HepG2 (cell line): ENCODE results near the gene MDM4. TPM values are rescaled to one million over a fixed set of nuclear protein-coding genes. Genes with fewer than 3 reads are reported as not detected.

Source experiments
- ARNTL ChIP-seq: sonication (generic); formaldehyde crosslinking; IDR thresholded peaks from 2 replicates; pipeline ENCODE4 v1.4.0; 2020; ENCODE audit warnings: mild to moderate bottlenecking, missing genetic modification reagents
- CBX2 ChIP-seq, 2 experiments: fragments of 200-600 bp in 1 of 2; sonication (generic); formaldehyde crosslinking in 1 of 2; IDR thresholded peaks; 2 replicates each; pipeline versions ENCODE4 v1.7.0 to v1.8.1; 2018 to 2022; ENCODE audit warnings: low read depth in 2 of 2, low read length in 1 of 2, mild to moderate bottlenecking in 1 of 2, missing genetic modification reagents in 1 of 2
- CC2D1A ChIP-seq: sonication (generic); formaldehyde crosslinking; IDR thresholded peaks from 2 replicates; pipeline ENCODE4 v1.8.1; 2023; ENCODE audit warnings: mild to moderate bottlenecking, missing genetic modification reagents
- CHD4 ChIP-seq: fragments of 200-600 bp; sonication (generic); IDR thresholded peaks from 2 replicates; pipeline ENCODE4 v1.7.0; 2017; ENCODE audit warnings: mild to moderate bottlenecking, low read length, borderline replicate concordance
- ERF ChIP-seq: IDR thresholded peaks from 2 replicates; pipeline ENCODE4 v1.6.1; 2018; ENCODE audit warnings: missing biosample characterization, missing genetic modification reagents
- GATAD2A ChIP-seq: IDR thresholded peaks from 2 replicates; pipeline ENCODE4 v1.6.1; 2016
- HNF1A ChIP-seq, 2 experiments: sonication (generic) in 1 of 2; formaldehyde crosslinking in 1 of 2; IDR thresholded peaks; 2 replicates each; pipeline versions ENCODE4 v1.4.0 to v1.6.1; 2016 to 2020; ENCODE audit warnings: borderline replicate concordance in 1 of 2, low read depth in 1 of 2, mild to moderate bottlenecking in 1 of 2, missing genetic modification reagents in 1 of 2
- HNF4G ChIP-seq, 2 experiments: sonication (generic) in 1 of 2; formaldehyde crosslinking in 1 of 2; IDR thresholded peaks; 2 replicates each; pipeline versions ENCODE4 v1.4.0 to v1.6.1; 2011 to 2020; ENCODE audit warnings: borderline replicate concordance in 2 of 2, low read depth in 2 of 2, mild to moderate bottlenecking in 2 of 2, low read length in 1 of 2, missing genetic modification reagents in 1 of 2, moderate library complexity in 1 of 2
- RBM22 ChIP-seq: fragments of 200-400 bp; formaldehyde crosslinking; optimal IDR thresholded peaks from 2 replicates; pipeline ENCODE3; 2017; ENCODE audit warnings: mild to moderate bottlenecking, low read length, moderate library complexity
- REPIN1 ChIP-seq: sonication (generic); formaldehyde crosslinking; IDR thresholded peaks from 2 replicates; pipeline ENCODE4 v1.8.0; 2022; ENCODE audit warnings: missing genetic modification reagents, low read depth, mild to moderate bottlenecking, borderline replicate concordance
- SATB2 ChIP-seq: sonication (generic); formaldehyde crosslinking; IDR thresholded peaks from 2 replicates; pipeline ENCODE4 v1.5.0; 2020; ENCODE audit warnings: missing genetic modification reagents
- THAP11 ChIP-seq: IDR thresholded peaks from 2 replicates; pipeline ENCODE4 v1.6.1; 2016; ENCODE audit warnings: missing biosample characterization, missing genetic modification reagents
- TMF1 ChIP-seq: sonication (generic); formaldehyde crosslinking; IDR thresholded peaks from 2 replicates; pipeline ENCODE4 v1.8.1; 2022; ENCODE audit warnings: low read depth, missing genetic modification reagents
- ZNF205 ChIP-seq: IDR thresholded peaks from 2 replicates; pipeline ENCODE4 v1.6.1; 2018; ENCODE audit warnings: missing biosample characterization, missing genetic modification reagents
- ZNF407 ChIP-seq: sonication (generic); formaldehyde crosslinking; IDR thresholded peaks from one replicate; pipeline ENCODE4 v1.5.1; 2020; ENCODE audit warnings: mild to moderate bottlenecking, missing genetic modification reagents; ENCODE audit errors: not compliant biosample characterization
- ZNF496 ChIP-seq: sonication (generic); formaldehyde crosslinking; IDR thresholded peaks from 2 replicates; pipeline ENCODE4 v1.8.1; 2023; ENCODE audit warnings: mild to moderate bottlenecking, moderate library complexity, missing genetic modification reagents; ENCODE audit not compliant: insufficient replicate concordance
- ZNF652 ChIP-seq: IDR thresholded peaks from 2 replicates; pipeline ENCODE4 v1.6.1; 2016; ENCODE audit warnings: low read depth, borderline replicate concordance
- ZSCAN12 ChIP-seq: sonication (generic); formaldehyde crosslinking; IDR thresholded peaks from 2 replicates; pipeline ENCODE4 v1.9.0; 2021; ENCODE audit warnings: mild to moderate bottlenecking, missing genetic modification reagents
- polyA plus RNA-seq, 8 experiments: library from polyadenylated mRNA; depleted of rRNA in 3 of 8; stranded (reverse) in 7 of 8; unstranded in 1 of 8; fragments of >200 nt; fragmentation: Illumina TruSeq in 4 of 8; extraction: Trizol in 4 of 8; gene quantifications; 2 replicates each; pipeline versions ENCODE4 v1.2.1 to v1.2.3, GENCODE V29; 2011 to 2016; ENCODE audit warnings: low read depth in 4 of 8, missing spikeins in 1 of 8, mixed read lengths in 1 of 8; ENCODE audit not compliant: insufficient read depth in 1 of 8
- total RNA-seq, 5 experiments: library from RNA; depleted of rRNA; stranded (reverse); fragments of >200 nt; fragmentation: Illumina TruSeq; extraction: Trizol; gene quantifications; 2 replicates each; pipeline ENCODE4 v1.2.3, GENCODE V29; 2016; ENCODE audit warnings: low read depth in 1 of 5

Gene MDM4
- total and polyA plus RNA-seq, 2 of the 13 experiments (the other 11 are each of a cell fraction or from before 2014, with no cell fraction given): 14.9 to 19.0 TPM

- TF ChIP-seq ZSCAN12 (CRISPR knock-in tag) (no peak), RBM22 (no peak), ARNTL (CRISPR knock-in tag) (0 out of 2 replicates have a peak, but pooled peaks have one; percentile 34), SATB2 (no peak), HNF1A (IDR thresholded peaks at IDR 0.05; ENCODE audit: low read depth) (no peak), HNF1A (CRISPR knock-in tag; IDR thresholded peaks at IDR 0.05; ENCODE audit: borderline replicate concordance) (no peak), HNF4G (IDR thresholded peaks at IDR 0.05; ENCODE audit: borderline replicate concordance, low read depth, low read length) (peak; percentile 7; the same call in 1 of the 2 replicates), HNF4G (CRISPR knock-in tag; IDR thresholded peaks at IDR 0.05; ENCODE audit: borderline replicate concordance, low read depth) (no peak), ZNF205 (CRISPR knock-in tag) (no peak), ZNF407 (CRISPR knock-in tag) (no peak), CBX2 (IDR thresholded peaks at IDR 0.05; ENCODE audit: low read depth, low read length) (no peak), CBX2 (CRISPR knock-in tag; IDR thresholded peaks at IDR 0.05; ENCODE audit: low read depth) (no peak), TMF1 (CRISPR knock-in tag) (no peak), CC2D1A (CRISPR knock-in tag) (no peak), GATAD2A (CRISPR knock-in tag) (no peak), REPIN1 (CRISPR knock-in tag) (no peak), CHD4 (no peak), ERF (CRISPR knock-in tag) (0 out of 2 replicates have a peak, but pooled peaks have one; percentile 16), ZNF496 (CRISPR knock-in tag) (no peak), ZNF652 (CRISPR knock-in tag) (no peak), THAP11 (CRISPR knock-in tag) (no peak)
These were observed 7.0 kb upstream of the MDM4 start (continued) for GRCh38 chr1:204509186-204509635.
